Femur (tissue), 1 donor: ENCODE data around the gene COMTD1.
"Not testable (repeated sequence)": the region's sequence is repeated elsewhere in the genome, so short reads cannot be mapped to it uniquely, and the experiment has no call there.

Source experiments
- DNase-seq: peaks from one replicate; pipeline ENCODE4 v3.0.0-alpha.2; 2017

COMTD1 gene

GRCh38 chr10:75244487-75245353 is 9.0 kb upstream of the COMTD1 start:
- DNase-seq, result no peak

DNA sequence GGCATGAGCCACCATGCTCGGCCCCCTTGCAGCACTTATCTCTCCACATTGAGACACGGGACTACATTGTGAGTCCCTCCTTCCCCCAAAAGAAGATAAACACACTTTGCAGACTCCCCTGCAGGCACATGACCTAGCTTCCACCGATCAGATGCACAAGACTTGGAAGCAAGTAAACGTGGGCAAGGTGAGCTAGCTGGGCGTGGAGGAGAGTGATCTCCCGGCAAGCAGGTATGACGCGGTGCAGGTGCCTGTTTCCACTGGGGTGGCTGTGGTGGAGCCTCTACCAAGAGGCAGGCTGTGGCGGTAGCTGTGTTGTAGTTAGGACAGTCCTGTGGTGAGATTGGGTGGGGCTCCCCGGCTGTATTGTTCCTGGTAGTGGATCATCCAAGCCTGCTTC is 7.7 kb upstream of the COMTD1 start:
- DNase-seq, result no peak

DNA sequence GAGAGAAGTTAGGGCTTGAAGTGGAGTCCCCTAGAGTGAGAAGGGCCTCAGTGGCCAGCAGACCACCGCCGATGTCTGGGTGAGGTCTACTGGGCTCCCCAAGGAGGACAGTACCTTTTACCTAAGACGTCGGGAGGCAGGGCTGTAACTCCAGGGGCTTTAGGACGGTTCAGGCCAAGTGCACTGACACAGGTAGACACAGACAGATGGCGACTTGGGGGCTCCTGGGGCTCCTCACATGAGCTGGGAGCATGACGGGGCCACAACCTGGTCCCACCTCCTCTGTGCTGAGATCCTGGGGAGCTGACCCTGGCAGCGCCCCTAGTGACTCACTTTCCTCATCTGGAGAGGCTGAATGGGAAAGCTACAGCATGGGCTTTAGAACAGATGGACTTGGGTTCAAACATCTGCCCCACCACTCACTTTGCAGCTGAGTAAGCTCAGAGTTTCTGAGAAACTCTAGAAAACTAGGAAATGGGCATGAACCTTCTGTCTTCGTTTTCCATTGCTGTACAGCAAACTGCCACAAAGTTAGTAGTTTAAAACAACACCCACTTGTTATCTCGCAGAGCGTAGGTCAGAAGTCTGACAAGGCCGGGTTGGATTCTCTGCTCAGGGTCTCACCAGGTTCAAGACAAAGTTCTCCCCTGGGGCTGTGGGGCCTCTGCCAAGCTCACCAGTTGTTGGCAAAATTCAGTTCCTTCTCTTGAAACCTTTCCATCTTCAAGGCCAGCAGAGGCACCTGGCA is 4.7 kb upstream of the COMTD1 start:
- DNase-seq, result no peak

GRCh38 chr10:75239096-75239790 is 3.5 kb upstream of the COMTD1 start:
- DNase-seq, result no peak

GRCh38 chr10:75238182-75239095 is 2.7 kb upstream of the COMTD1 start:
- no peak for DNase-seq

DNA sequence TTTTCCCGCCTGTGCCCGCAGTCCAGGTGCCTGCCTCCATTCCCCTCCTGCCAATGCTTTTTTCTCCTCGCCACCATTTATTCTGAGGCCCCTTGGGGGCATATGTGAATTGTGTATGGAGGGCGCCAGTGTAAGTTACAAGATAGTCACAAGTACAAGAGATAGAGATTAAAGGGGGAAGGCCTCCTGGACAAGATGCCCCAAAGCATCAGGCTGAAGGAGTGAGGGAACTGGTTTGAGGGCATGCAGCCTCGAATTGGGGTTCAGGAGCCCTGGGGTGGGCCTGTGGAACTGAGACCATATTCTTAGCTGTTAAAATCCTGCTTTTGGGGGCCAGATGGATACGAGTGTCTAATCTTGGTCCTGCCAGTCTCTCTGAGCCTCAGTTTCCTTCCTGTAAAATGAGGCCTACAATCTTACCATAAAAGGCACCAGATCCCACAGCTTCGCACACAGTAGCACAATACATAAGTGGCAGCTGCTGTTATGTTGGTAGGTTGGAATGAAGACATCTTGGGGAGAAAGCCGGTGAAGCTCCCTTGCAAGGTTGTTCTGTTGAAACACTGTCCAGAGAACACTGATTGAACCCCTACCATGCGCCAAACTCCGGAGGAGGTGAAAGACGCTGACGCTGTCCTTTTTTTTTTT is 545 bp upstream of the COMTD1 start:
- no peak for DNase-seq

DNA sequence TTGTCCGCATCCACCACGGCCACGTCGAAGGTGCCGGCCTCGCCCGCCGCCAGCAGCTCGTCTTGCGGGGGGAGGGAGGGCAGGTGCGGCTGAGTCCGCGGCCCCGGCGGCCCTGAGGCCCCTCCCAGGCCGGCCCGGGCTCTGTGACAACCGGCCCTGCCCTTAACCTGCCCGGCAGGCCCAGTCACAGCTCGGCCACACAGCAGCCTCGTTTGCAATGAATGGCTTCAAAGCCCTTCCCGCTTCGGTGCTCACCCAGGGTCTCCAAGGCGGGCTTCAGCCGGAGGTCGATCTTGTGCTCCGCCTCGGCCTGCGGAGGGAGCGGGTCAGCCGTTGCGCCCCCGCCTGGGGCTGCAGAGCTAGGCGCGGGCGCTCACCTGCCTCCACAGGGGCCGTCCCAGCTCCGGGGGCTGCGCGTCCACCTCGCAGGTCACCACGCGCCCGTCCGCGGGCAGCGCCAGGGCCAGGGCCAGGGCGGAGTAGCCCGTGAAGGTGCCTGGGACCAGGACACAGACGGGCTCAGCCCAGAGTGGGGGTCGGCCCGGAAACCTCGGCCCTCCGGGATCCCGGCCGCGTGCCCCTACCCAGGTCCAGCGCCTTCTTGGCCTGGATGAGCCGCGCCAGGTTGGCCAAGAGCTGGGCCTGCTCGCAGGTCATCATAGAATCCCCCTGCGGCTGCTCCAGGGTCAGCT is 928 bp downstream of the COMTD1 start:
- peak; percentile 53 for DNase-seq

DNA sequence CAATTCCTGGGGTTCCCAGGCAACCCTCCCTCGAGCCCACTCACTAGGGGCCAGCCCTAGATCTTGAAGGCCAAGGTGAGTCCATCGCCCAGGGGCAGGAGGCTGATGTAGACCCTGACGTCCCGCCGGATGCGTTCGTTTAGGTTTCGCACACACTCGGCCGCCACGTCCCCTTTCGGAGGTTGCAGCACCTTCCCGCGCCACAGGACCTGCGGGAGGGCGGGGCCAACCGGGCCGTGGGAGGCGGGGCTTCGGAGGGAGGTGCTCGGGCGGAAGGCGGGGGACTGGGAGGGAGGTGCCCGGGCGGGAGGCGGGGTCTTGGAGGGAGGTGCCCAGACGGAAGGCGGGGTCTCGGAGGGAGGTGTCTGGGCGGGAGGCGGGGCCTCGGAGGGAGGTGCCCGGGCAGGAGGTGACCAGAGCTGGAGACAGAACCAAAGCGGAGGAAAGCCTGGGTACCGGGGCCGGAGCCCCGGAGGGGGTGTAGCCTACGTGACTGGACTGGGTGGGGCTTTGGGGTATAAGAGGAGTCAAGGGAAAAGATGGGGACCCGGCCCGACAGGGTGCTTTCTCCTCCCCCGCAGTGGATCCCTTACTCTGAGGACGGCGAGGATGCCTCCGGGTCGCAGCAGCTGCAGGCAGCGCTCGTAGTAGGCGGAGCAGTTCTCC is 1.6 kb downstream of the COMTD1 start:
- DNase-seq, result peak; percentile 92

DNA sequence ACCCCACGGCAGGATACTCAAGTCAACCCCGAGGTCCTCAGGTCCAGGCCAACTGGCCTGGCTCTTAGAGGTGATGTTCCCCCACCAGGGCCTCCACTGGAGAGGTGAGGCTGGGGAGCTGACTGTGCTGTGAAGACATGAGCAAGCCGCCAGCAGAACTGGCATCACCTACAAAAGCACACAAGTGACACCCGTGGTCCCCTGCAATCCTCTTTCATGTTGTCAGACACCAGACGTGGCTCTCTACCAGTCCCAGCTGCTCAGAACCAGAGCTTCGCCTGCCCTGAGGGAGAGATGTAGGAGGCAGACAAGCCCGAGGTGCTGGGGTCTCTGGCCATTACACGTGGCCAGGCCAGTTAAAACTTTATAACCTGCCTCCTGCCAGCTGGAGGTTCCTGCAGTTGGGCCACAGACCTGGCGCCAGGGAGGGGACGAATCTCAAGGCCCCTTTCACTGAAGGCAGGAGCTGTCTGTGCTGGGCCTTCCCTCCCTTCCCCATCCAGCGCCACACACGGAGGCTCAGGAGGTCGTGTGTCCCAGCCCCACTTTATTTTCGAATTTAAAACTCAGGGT is 2.2 kb downstream of the COMTD1 start:
- peak; percentile 34 for DNase-seq

GRCh38 chr10:75231672-75232581 is 3.8 kb downstream of the COMTD1 start:
- DNase-seq, result no peak

GRCh38 chr10:75230600-75231038 is 5.1 kb downstream of the COMTD1 start:
- DNase-seq, result peak; percentile 90

DNA sequence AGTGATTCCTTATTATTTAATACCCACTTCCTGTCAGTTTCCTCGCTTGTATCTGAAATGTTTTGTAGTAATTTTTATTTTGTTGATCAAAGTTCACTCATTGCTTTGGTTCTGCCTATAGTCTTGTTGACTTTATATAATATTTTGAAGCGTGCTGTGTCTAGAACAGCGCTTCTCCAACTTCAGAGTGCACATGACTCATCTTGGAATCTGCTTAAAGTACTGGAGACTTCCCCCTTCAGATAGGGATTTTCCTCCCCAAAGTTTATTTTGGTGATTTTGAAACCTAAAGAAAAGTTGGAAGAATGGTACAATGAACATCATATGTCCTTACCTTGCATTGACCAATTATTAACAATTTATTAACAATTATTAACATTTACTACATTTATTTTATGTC is 5.8 kb downstream of the COMTD1 start:
- DNase-seq, result no peak

- no peak for DNase-seq
Observed at GRCh38 chr10:75228834-75229233, 6.9 kb downstream of the COMTD1 start.

DNA sequence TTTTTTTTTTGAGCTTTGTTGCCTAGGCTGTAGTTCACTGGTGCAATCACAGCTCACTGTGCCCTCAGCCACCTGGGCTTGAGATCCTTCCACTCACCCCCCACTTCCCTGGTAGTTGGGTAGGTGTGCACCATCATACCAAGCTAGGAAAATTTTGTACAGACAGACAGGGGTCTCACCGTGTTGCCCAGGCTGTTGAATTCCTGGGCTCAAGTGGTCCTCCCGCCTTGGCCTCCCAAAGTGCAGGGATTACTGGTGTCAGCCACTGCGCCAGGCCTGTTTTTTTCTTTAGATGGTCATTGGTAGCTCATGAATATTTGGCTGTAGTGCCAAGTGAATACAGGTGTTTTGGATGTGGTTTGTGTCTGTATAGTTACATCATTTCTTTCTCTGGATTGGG is 7.5 kb downstream of the COMTD1 start:
- no peak for DNase-seq

- DNase-seq, result no peak
Observed at GRCh38 chr10:75226656-75227055, 9.1 kb downstream of the COMTD1 start.

DNA sequence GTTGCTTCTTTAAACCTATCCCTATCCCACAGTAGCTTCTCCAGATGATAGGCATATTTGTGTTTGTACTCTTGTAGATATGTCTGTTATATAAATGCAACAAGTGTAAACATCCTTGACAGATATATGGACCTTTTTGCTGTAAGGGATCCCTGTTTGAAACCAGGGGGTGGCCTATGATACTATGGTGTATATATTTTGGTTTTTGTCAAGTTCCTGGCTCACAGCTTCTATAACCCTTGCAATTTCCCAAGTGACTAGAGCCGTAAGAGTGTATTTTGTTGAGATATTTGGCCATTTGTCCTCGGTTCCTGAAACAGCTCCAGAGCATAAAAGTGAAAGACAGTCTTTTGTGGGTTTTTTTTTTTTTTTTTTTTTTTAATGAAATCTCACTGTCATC is 9.7 kb downstream of the COMTD1 start:
- DNase-seq, result no peak

GRCh38 chr10:75223507-75223906 is 12.2 kb downstream of the COMTD1 start:
- no peak for DNase-seq

- DNase-seq, result not testable (repeated sequence)
Observed at GRCh38 chr10:75221492-75221891, 14.3 kb downstream of the COMTD1 start.

DNA sequence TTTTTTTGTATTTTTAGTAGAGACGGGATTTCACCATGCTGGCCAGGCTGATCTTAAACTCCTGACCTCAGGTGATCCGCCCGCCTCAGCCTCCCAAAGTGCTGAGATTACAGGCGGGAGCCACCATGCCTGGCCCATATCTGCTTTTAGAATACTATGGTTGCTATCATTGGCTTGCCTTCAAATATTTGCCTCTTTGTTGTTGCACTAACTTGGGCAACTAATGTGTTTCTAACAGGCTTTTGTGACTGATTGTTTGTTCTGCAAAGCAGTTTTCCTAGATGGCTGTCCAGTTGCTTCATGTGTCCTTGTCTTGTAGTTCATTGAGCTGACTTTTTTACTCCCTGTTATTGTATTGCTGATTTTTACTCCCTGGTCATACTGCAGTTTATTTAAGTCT is 15.5 kb downstream of the COMTD1 start:
- DNase-seq, result no peak
